Mesenchymal stem cell (in vitro differentiated cells and primary cell): ENCODE data around the gene PIP4K2A.

ENCODE experiments used
- DNase-seq: peaks from one replicate; pipeline ENCODE4 v3.0.0-alpha.2; 2013
- H2AFZ ChIP-seq: one replicate; pipeline ENCODE4 v1.6.1; 2013; ENCODE audit warnings: low read depth, mild to moderate bottlenecking, control low read depth, inconsistent platforms, low read length, moderate library complexity
- H2AK5ac ChIP-seq: 2 replicates; pipeline ENCODE4 v1.6.1; 2013; ENCODE audit warnings: low read length, moderate library complexity, mild to moderate bottlenecking, inconsistent platforms; ENCODE audit not compliant: severe bottlenecking
- H2BK120ac ChIP-seq: one replicate; pipeline ENCODE4 v1.6.1; 2013; ENCODE audit warnings: low read depth, mild to moderate bottlenecking, inconsistent platforms, low read length, moderate library complexity
- H2BK12ac ChIP-seq, 2 experiments: one replicate each; pipeline ENCODE4 v1.6.1; 2013; ENCODE audit warnings: inconsistent platforms in 2 of 2, low read length in 2 of 2, mild to moderate bottlenecking in 2 of 2, moderate library complexity in 2 of 2, control low read depth in 1 of 2
- H2BK15ac ChIP-seq: one replicate; pipeline ENCODE4 v1.6.1; 2013; ENCODE audit warnings: mild to moderate bottlenecking, low read depth, inconsistent platforms; ENCODE audit not compliant: poor library complexity, severe bottlenecking
- H2BK5ac ChIP-seq: 2 replicates; pipeline ENCODE4 v1.6.1; 2013; ENCODE audit warnings: low read depth, mild to moderate bottlenecking, low read length, control low read depth, inconsistent platforms; ENCODE audit not compliant: poor library complexity, severe bottlenecking
- H3K14ac ChIP-seq, 2 experiments: one replicate each; pipeline ENCODE4 v1.6.1; 2013; ENCODE audit warnings: inconsistent platforms in 2 of 2, low read length in 2 of 2, control low read depth in 1 of 2, mild to moderate bottlenecking in 1 of 2, moderate library complexity in 1 of 2
- H3K18ac ChIP-seq, 2 experiments: one replicate each; pipeline ENCODE4 v1.6.1; 2013; ENCODE audit warnings: inconsistent platforms in 2 of 2, low read length in 2 of 2, control low read depth in 1 of 2, low read depth in 1 of 2, mild to moderate bottlenecking in 1 of 2
- H3K23ac ChIP-seq, 2 experiments: one replicate each; pipeline ENCODE4 v1.6.1; 2013; ENCODE audit warnings: inconsistent platforms in 2 of 2, low read length in 2 of 2, mild to moderate bottlenecking in 2 of 2, moderate library complexity in 2 of 2, control low read depth in 1 of 2
- H3K27ac ChIP-seq: 2 replicates; pipeline ENCODE4 v1.5.1; 2013; ENCODE audit warnings: mild to moderate bottlenecking, moderate library complexity, low read length, control low read depth, inconsistent platforms; ENCODE audit not compliant: poor library complexity, severe bottlenecking
- H3K27me3 ChIP-seq, 2 experiments: 2 replicates each; pipeline versions ENCODE4 v1.6.1 to v1.7.0; 2013; ENCODE audit warnings: low read length in 2 of 2, mild to moderate bottlenecking in 2 of 2, moderate library complexity in 2 of 2, control low read depth in 1 of 2, inconsistent platforms in 1 of 2; ENCODE audit not compliant: control insufficient read depth in 1 of 2, insufficient read depth in 1 of 2
- H3K36me3 ChIP-seq, 2 experiments: 2 replicates each; pipeline versions ENCODE4 v1.6.1 to v1.7.0; 2013; ENCODE audit warnings: low read length in 2 of 2, control low read depth in 1 of 2, inconsistent platforms in 1 of 2, low read depth in 1 of 2, mild to moderate bottlenecking in 1 of 2; ENCODE audit not compliant: insufficient read depth in 2 of 2, control insufficient read depth in 1 of 2
- H3K4ac ChIP-seq, 2 experiments: one replicate each; pipeline ENCODE4 v1.6.1; 2013; ENCODE audit warnings: inconsistent platforms in 2 of 2, low read length in 2 of 2, mild to moderate bottlenecking in 2 of 2, moderate library complexity in 2 of 2, control low read depth in 1 of 2, low read depth in 1 of 2
- H3K4me1 ChIP-seq: 2 replicates; pipeline ENCODE4 v1.6.1; 2013; ENCODE audit warnings: low read depth, low read length, control low read depth; ENCODE audit not compliant: control insufficient read depth, insufficient read depth
- H3K4me2 ChIP-seq: 2 replicates; pipeline ENCODE4 v1.6.1; 2013; ENCODE audit warnings: low read length, mild to moderate bottlenecking, inconsistent platforms; ENCODE audit not compliant: poor library complexity, severe bottlenecking
- H3K4me3 ChIP-seq, 2 experiments: 2 replicates each; pipeline versions ENCODE4 v1.5.1 to v1.7.0; 2013; ENCODE audit warnings: low read length in 2 of 2, mild to moderate bottlenecking in 2 of 2, control low read depth in 1 of 2, low read depth in 1 of 2; ENCODE audit not compliant: insufficient read depth in 1 of 2
- H3K79me1 ChIP-seq: replicated peaks from 2 replicates; pipeline ENCODE4 v1.6.1; 2013; ENCODE audit warnings: mild to moderate bottlenecking, control low read depth, low read length, inconsistent platforms; ENCODE audit not compliant: poor library complexity, severe bottlenecking
- H3K9ac ChIP-seq: 2 replicates; pipeline ENCODE4 v1.7.0; 2013; ENCODE audit warnings: mild to moderate bottlenecking, low read length, moderate library complexity
- H3K9me3 ChIP-seq: 2 replicates; pipeline ENCODE4 v1.7.0; 2013; ENCODE audit warnings: mild to moderate bottlenecking, low read length; ENCODE audit not compliant: control insufficient read depth
- H4K8ac ChIP-seq: one replicate; pipeline ENCODE4 v1.6.1; 2013; ENCODE audit warnings: inconsistent platforms, mild to moderate bottlenecking, low read length, moderate library complexity
- H4K91ac ChIP-seq: one replicate; pipeline ENCODE4 v1.6.1; 2013; ENCODE audit warnings: mild to moderate bottlenecking, low read length, inconsistent platforms
- WGBS: methylation state at CpG from one replicate; pipeline ENCODE4 v1.1.7; 2013; ENCODE audit warnings: mixed read lengths; 5-methylcytosine and 5-hydroxymethylcytosine counted together

Gene PIP4K2A

GRCh38 chr10:22662733-22663330, 51.5 kb downstream of the PIP4K2A start:
- Histone ChIP-seq H3K4me1 (peaks cover 11% of the 10 kb centered on the region), H3K36me3 (no peaks in the 10 kb centered on the region), H3K23ac (no peak overlapping the region), H2AFZ (no peak overlapping the region), H3K14ac (no peak overlapping the region), H3K9ac (no peak overlapping the region), H3K18ac (no peak overlapping the region), H3K27me3 (no peaks in the 10 kb centered on the region), H2BK12ac (no peak overlapping the region), H4K91ac (no peak overlapping the region), H2BK15ac (no peak overlapping the region), H3K4me3 (no peak overlapping the region), H2BK120ac (no peak overlapping the region), H3K79me1 (peaks cover 13% of the 10 kb centered on the region), H3K4ac (no peak overlapping the region), H4K8ac (no peak overlapping the region), H3K9me3 (no peaks in the 10 kb centered on the region), H2AK5ac (no peak overlapping the region), H3K27ac (no peak overlapping the region), H3K4me2 (no peak overlapping the region), H2BK5ac (no peak overlapping the region)
- DNase-seq: no peak
- 65% methylated on average over 4 of the region's 6 CpGs for WGBS

GRCh38 chr10:22659866-22660265, 54.5 kb downstream of the PIP4K2A start:
- Histone ChIP-seq H3K4me2 (no peak overlapping the region), H3K9ac (no peak overlapping the region), H3K4me1 (peaks cover 19% of the 10 kb centered on the region), H2BK120ac (no peak overlapping the region), H3K9me3 (no peaks in the 10 kb centered on the region), H3K4me3 (no peak overlapping the region), H2AK5ac (peak overlapping the region; percentile 5), H3K23ac (peak overlapping the region in 1 of 2 experiments; percentile 89), H3K4ac (no peak overlapping the region), H2BK15ac (no peak overlapping the region), H3K27ac (no peak overlapping the region), H2AFZ (no peak overlapping the region), H3K79me1 (peaks cover 23% of the 10 kb centered on the region), H4K8ac (no peak overlapping the region), H4K91ac (no peak overlapping the region), H3K36me3 (no peaks in the 10 kb centered on the region), H3K27me3 (no peaks in the 10 kb centered on the region), H3K14ac (no peak overlapping the region), H3K18ac (no peak overlapping the region), H2BK5ac (no peak overlapping the region), H2BK12ac (no peak overlapping the region)
- 88% methylated on average over 8 of the region's 8 CpGs for WGBS
- DNase-seq: no peak

GRCh38 chr10:22658745-22659410, 55.5 kb downstream of the PIP4K2A start:
- peak overlapping the region; percentile 30 for H3K27ac ChIP-seq
- no peak overlapping the region for H3K4me3 ChIP-seq
- no peaks in the 10 kb centered on the region for H3K36me3 ChIP-seq
- H2AFZ ChIP-seq: no peak overlapping the region
- H2BK120ac ChIP-seq: no peak overlapping the region
- H3K18ac ChIP-seq: no peak overlapping the region
- no peaks in the 10 kb centered on the region for H3K9me3 ChIP-seq
- H3K14ac ChIP-seq: no peak overlapping the region
- peaks cover 22% of the 10 kb centered on the region for H3K4me1 ChIP-seq
- peak overlapping the region; percentile 47 for H2AK5ac ChIP-seq
- H2BK15ac ChIP-seq: no peak overlapping the region
- H4K91ac ChIP-seq: no peak overlapping the region
- H3K4ac ChIP-seq: no peak overlapping the region
- WGBS: 88% methylated on average over 5 of the region's 7 CpGs
- peak overlapping the region; percentile 1 for H3K4me2 ChIP-seq
- no peak overlapping the region for H4K8ac ChIP-seq
- H3K27me3 ChIP-seq: no peaks in the 10 kb centered on the region
- no peak overlapping the region for H3K23ac ChIP-seq
- peak overlapping the region; percentile 4 for H2BK5ac ChIP-seq
- peak overlapping the region in 1 of 2 experiments; percentile 56 for H2BK12ac ChIP-seq
- no peak for DNase-seq
- peaks cover 29% of the 10 kb centered on the region for H3K79me1 ChIP-seq
- H3K9ac ChIP-seq: no peak overlapping the region

GRCh38 chr10:22657566-22658225, 56.7 kb downstream of the PIP4K2A start:
- H2AFZ ChIP-seq: no peak overlapping the region
- 92% methylated on average over 1 of the region's 5 CpGs for WGBS
- DNase-seq: no peak
- H3K4me2 ChIP-seq: no peak overlapping the region
- no peak overlapping the region for H4K91ac ChIP-seq
- no peak overlapping the region for H2AK5ac ChIP-seq
- no peak overlapping the region for H2BK5ac ChIP-seq
- no peak overlapping the region for H2BK12ac ChIP-seq
- H3K14ac ChIP-seq: no peak overlapping the region
- no peak overlapping the region for H3K18ac ChIP-seq
- peak overlapping the region; percentile 50 for H3K27ac ChIP-seq
- H3K4ac ChIP-seq: no peak overlapping the region
- no peak overlapping the region for H3K4me3 ChIP-seq
- no peak overlapping the region for H2BK15ac ChIP-seq
- no peak overlapping the region for H2BK120ac ChIP-seq
- no peaks in the 10 kb centered on the region for H3K9me3 ChIP-seq
- H3K4me1 ChIP-seq: peaks cover 24% of the 10 kb centered on the region
- H3K79me1 ChIP-seq: peaks cover 30% of the 10 kb centered on the region
- H3K23ac ChIP-seq: no peak overlapping the region
- no peak overlapping the region for H4K8ac ChIP-seq
- H3K9ac ChIP-seq: peak overlapping the region; percentile 57
- no peaks in the 10 kb centered on the region for H3K27me3 ChIP-seq
- H3K36me3 ChIP-seq: peaks cover 0 to 2% of the 10 kb centered on the region in 2 experiments
